Activated naive CD8-positive, alpha-beta T cell treated with anti-CD3 and anti-CD28 coated beads for 36 hours (primary cell): ENCODE measurements around the gene ZFYVE1. TPM values are rescaled to one million over a fixed set of nuclear protein-coding genes. Genes with fewer than 3 reads are reported as not detected.
A peak's percentile ranks its signal among the peaks of the same experiment; 100 is the strongest.
"Not testable (repeated sequence)": the region's sequence is repeated elsewhere in the genome, so short reads cannot be mapped to it uniquely, and the experiment has no call there.

Source experiments
- DNase-seq: peaks from one replicate; pipeline ENCODE4 v3.0.0; 2021
- H3K27ac Mint-ChIP-seq: one replicate; pipeline ENCODE4 v1.8.0; 2022; ENCODE audit warnings: mild to moderate bottlenecking, moderate library complexity, mixed read lengths
- H3K27me3 Mint-ChIP-seq: one replicate; pipeline ENCODE4 v1.8.0; 2022; ENCODE audit warnings: mild to moderate bottlenecking, mixed read lengths
- H3K36me3 Mint-ChIP-seq: one replicate; pipeline ENCODE4 v1.8.0; 2021; ENCODE audit warnings: mild to moderate bottlenecking, mixed read lengths
- H3K4me1 Mint-ChIP-seq: one replicate; pipeline ENCODE4 v1.8.0; 2021; ENCODE audit warnings: mixed read lengths
- H3K4me3 Mint-ChIP-seq: one replicate; pipeline ENCODE4 v1.8.0; 2022; ENCODE audit warnings: mild to moderate bottlenecking, moderate library complexity, mixed read lengths
- H3K9me3 Mint-ChIP-seq: one replicate; pipeline ENCODE4 v1.8.0; 2022; ENCODE audit warnings: mixed read lengths
- total RNA-seq, 2 experiments: library from RNA; stranded (reverse); gene quantifications; one replicate each; pipeline ENCODE4 v1.2.3, GENCODE V29; 2021

The ZFYVE1 gene
- total RNA-seq, 2 experiments from 2014 or later, result 7.6 to 7.9 TPM

GRCh38 chr14:72956741-72957140, 70.2 kb downstream of the ZFYVE1 start:
- not testable (repeated sequence) for H3K4me3 Mint-ChIP-seq, H3K4me1 Mint-ChIP-seq, H3K9me3 Mint-ChIP-seq

GRCh38 chr14:72952171-72952570, 74.7 kb downstream of the ZFYVE1 start:
- Mint-ChIP-seq H3K4me3 (no peak overlapping the region), H3K27me3 (no peaks in the 10 kb centered on the region), H3K9me3 (no peaks in the 10 kb centered on the region), H3K36me3 (peaks cover 22% of the 10 kb centered on the region), H3K27ac (no peak overlapping the region), H3K4me1 (peaks cover 11% of the 10 kb centered on the region)
- no peak for DNase-seq

More at GRCh38 chr14:72956741-72957140, 70.2 kb downstream of the ZFYVE1 start:
- DNase-seq, H3K27me3 Mint-ChIP-seq, H3K27ac Mint-ChIP-seq: not testable (repeated sequence)
- peaks cover 25% of the 10 kb centered on the region for H3K36me3 Mint-ChIP-seq

DNA sequence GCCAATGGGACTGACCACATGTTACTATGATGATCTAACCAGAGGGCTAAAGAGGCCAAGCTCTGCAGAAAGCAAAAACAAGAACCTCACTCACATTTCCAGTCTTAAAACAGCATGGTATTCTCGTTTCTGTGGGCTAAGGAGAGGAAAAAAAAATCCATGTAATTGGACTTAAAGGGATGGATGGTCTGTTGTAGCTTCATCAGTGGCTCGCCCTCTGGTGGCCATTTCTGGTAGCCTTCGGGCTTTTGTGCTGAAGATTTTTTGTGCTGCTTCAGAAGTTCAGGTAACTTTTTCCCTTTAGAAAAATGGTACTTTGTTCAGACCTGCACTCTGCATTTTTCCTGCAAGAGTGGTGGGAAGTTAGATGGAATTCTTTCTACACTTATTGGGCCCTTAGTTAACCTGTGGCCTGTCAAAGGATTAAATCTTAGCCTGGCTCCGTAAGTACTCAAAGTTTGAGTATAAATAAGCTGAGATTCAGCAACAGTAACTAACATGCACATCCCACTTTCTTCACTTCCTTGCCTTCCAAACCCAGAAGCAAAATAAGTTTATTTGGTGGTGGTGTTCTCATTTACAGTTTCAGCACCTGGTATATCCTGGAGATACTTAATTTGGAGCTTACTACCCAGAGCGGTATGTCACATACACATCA, 78.3 kb downstream of the ZFYVE1 start:
- H3K27ac Mint-ChIP-seq, result peak overlapping the region; percentile 32
- peaks cover 18% of the 10 kb centered on the region for H3K36me3 Mint-ChIP-seq

DNA sequence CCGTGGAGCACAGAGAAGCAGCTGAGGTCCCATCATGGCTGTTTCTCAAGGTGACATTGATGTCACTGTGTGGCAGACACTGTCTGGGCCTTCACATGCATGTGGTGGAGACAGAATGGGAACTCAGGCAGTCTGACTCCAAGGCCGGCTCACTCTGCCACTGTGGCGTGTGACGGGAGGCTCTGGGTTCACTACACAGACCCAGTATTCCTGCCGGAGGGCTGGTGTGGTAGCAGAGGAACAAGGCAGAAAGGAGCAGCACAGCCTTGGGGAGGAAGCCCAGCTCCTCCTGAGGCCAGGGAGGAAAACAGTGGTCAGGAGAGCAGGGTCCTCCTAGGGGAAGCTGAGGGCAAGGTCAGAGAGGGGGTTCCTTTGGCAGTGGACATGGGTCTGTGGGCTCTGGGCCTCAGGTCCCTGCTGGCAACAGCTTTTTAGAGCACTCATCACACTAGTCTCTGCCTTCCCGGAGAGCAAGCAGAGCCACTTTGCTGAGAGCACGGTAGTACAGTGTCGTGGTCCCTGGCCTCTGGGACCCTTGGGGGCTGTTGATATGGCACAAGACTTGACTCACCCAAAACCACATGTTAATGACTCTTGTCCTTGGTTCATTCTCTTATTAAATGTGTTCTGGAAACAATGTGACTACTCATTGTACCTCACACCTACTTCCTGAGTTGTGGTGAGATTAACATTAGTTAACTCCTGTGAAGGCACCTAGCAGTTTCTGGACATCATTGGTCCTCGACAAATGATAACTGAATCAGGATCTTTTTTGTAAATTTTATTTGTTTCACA, 79.3 kb downstream of the ZFYVE1 start:
- DNase-seq, result peak; percentile 24
- Mint-ChIP-seq H3K36me3 (peaks cover 22% of the 10 kb centered on the region), H3K4me3 (no peak overlapping the region), H3K4me1 (peaks cover 11% of the 10 kb centered on the region), H3K9me3 (no peaks in the 10 kb centered on the region), H3K27ac (peak overlapping the region; percentile 46), H3K27me3 (no peaks in the 10 kb centered on the region)

More for the DNA sequence above, 78.3 kb downstream of the ZFYVE1 start:
- DNase-seq, result peak; percentile 53
- peaks cover 11% of the 10 kb centered on the region for H3K4me1 Mint-ChIP-seq
- H3K9me3 Mint-ChIP-seq, result no peaks in the 10 kb centered on the region
- H3K4me3 Mint-ChIP-seq, result no peak overlapping the region
- no peaks in the 10 kb centered on the region for H3K27me3 Mint-ChIP-seq

DNA sequence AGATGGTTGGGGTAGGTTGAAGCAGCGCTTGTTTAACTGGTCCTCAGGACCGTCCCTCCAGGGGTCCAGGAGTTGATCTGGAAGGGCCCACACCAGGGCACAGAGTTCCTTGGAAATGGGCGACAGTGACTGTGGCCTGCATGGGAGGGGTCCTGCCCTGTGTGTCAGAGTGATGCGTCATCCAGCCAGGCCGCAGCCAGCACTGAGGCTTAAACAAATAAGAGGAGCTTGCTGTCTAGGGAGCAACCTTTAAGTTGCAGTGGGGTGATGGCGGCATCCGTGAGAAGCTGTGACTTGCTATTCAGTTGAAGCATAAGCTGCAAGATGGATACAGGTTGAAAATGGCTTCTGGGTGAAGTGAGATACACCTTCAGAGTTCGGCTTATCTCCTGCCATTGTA, 80.4 kb downstream of the ZFYVE1 start:
- Mint-ChIP-seq H3K27ac (no peak overlapping the region), H3K36me3 (peaks cover 22% of the 10 kb centered on the region), H3K4me1 (peaks cover 11% of the 10 kb centered on the region), H3K27me3 (no peaks in the 10 kb centered on the region), H3K9me3 (no peaks in the 10 kb centered on the region), H3K4me3 (no peak overlapping the region)
- no peak for DNase-seq

GRCh38 chr14:72945356-72946027, 81.4 kb downstream of the ZFYVE1 start:
- Mint-ChIP-seq H3K9me3 (no peaks in the 10 kb centered on the region), H3K27ac (no peak overlapping the region), H3K4me1 (peaks cover 11% of the 10 kb centered on the region), H3K4me3 (no peak overlapping the region), H3K36me3 (peaks cover 21% of the 10 kb centered on the region), H3K27me3 (no peaks in the 10 kb centered on the region)
- DNase-seq, result no peak

GRCh38 chr14:72943876-72944430, 83.0 kb downstream of the ZFYVE1 start:
- H3K27me3 Mint-ChIP-seq, result no peaks in the 10 kb centered on the region
- peaks cover 11% of the 10 kb centered on the region for H3K4me1 Mint-ChIP-seq
- H3K9me3 Mint-ChIP-seq, result no peaks in the 10 kb centered on the region
- no peak overlapping the region for H3K27ac Mint-ChIP-seq
- peaks cover 30% of the 10 kb centered on the region for H3K36me3 Mint-ChIP-seq
- no peak overlapping the region for H3K4me3 Mint-ChIP-seq
- DNase-seq, result no peak

DNA sequence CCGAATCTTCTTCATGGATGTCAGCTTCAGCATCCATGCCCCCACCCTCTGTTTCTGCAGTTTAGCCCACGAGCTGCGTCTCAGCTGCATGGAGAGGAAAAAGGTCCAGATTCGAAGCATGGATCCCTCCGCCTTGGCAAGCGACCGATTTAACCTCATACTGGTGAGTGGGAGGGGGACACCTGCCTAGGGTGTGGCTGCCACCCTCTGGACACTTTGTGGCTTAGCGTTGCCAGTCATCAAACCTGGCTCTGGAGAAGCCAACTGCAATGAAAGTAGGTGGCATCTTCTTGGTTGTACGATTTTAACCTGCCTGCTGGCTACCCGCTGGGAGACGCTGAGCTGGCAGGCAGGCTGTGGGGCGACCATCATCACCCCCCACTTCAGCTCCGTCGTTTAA, 84.0 kb downstream of the ZFYVE1 start:
- DNase-seq, result no peak
- peaks cover 5% of the 10 kb centered on the region for H3K4me1 Mint-ChIP-seq
- no peak overlapping the region for H3K27ac Mint-ChIP-seq
- H3K36me3 Mint-ChIP-seq, result peaks cover 31% of the 10 kb centered on the region
- no peaks in the 10 kb centered on the region for H3K27me3 Mint-ChIP-seq
- H3K4me3 Mint-ChIP-seq, result no peak overlapping the region
- no peaks in the 10 kb centered on the region for H3K9me3 Mint-ChIP-seq

DNA sequence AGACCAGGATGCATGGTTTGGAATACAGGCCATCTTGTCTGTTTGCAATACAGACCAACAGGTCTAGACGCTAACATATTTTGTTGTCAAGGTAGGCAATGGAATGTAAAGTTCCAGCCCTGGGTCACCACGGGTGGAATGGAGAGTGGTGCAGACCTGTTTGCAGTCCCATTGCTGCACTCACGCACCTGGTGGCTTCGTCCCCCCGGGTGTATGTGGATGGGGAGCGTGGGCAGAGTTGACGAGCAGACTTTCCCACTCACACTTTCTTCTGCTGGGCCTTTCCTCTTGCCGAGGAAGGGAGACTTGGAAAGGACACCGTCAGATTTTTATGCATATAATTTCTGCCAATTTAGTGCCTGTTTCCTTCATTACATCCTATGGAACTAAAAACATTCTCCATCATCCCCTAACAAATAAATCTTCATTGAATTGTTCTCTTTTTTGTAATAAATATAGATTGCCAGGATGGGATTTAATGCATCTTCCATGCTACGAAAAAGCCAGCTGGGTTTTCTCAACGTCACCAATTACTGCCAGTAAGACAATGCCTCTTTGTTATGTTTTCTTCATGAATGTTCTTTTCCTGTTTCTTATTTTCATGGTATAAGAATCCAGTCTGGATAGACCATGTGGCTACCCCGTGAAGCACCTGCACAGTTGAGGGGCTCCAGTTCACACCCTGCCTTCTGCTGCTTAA, 85.5 kb downstream of the ZFYVE1 start:
- no peak for DNase-seq
- H3K27me3 Mint-ChIP-seq, result no peaks in the 10 kb centered on the region
- no peak overlapping the region for H3K4me3 Mint-ChIP-seq
- peaks cover 14% of the 10 kb centered on the region for H3K4me1 Mint-ChIP-seq
- no peaks in the 10 kb centered on the region for H3K9me3 Mint-ChIP-seq
- H3K27ac Mint-ChIP-seq, result no peak overlapping the region
- H3K36me3 Mint-ChIP-seq, result peaks cover 36% of the 10 kb centered on the region

GRCh38 chr14:72939630-72940029, 87.3 kb downstream of the ZFYVE1 start:
- Mint-ChIP-seq H3K36me3 (peaks cover 36% of the 10 kb centered on the region), H3K27me3 (no peaks in the 10 kb centered on the region)

DNA sequence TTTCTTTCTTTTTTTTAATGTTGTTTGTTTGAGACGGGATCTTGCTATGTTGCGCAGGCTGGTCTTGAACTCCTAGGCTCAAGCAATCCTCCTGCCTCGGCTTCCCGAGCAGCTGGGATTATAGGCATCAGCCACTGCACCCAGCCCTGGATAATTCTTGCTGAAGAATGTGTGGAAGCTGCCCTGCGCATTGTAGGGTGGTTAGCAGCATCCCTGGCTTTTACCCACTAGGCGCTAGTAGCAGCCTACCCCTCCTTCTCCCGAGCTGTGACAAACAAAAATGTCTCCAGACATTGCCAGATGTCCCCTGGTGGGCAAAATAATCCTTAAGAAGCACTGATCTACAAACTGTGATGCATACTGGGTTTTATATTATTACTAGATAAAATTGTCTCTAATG, 94.0 kb downstream of the ZFYVE1 start:
- no peak overlapping the region for H3K4me3 Mint-ChIP-seq
- H3K36me3 Mint-ChIP-seq, result peaks cover 20% of the 10 kb centered on the region
- H3K4me1 Mint-ChIP-seq, result peaks cover 29% of the 10 kb centered on the region
- H3K27ac Mint-ChIP-seq, result no peak overlapping the region
- no peak for DNase-seq
- H3K27me3 Mint-ChIP-seq, result no peaks in the 10 kb centered on the region
- no peaks in the 10 kb centered on the region for H3K9me3 Mint-ChIP-seq

More at GRCh38 chr14:72939630-72940029, 87.3 kb downstream of the ZFYVE1 start:
- no peaks in the 10 kb centered on the region for H3K9me3 Mint-ChIP-seq
- H3K4me3 Mint-ChIP-seq, result no peak overlapping the region
- no peak for DNase-seq
- no peak overlapping the region for H3K27ac Mint-ChIP-seq
- peaks cover 14% of the 10 kb centered on the region for H3K4me1 Mint-ChIP-seq

- no peak for DNase-seq
- Mint-ChIP-seq H3K4me1 (peaks cover 23% of the 10 kb centered on the region), H3K27ac (no peak overlapping the region), H3K9me3 (no peaks in the 10 kb centered on the region), H3K36me3 (peaks cover 11% of the 10 kb centered on the region), H3K27me3 (no peaks in the 10 kb centered on the region), H3K4me3 (no peak overlapping the region)
These were observed 97.4 kb downstream of the ZFYVE1 start for GRCh38 chr14:72929316-72930080.

GRCh38 chr14:72928872-72929271, 98.0 kb downstream of the ZFYVE1 start:
- H3K36me3 Mint-ChIP-seq, result peaks cover 11% of the 10 kb centered on the region
- H3K27me3 Mint-ChIP-seq, result no peaks in the 10 kb centered on the region
- no peak overlapping the region for H3K4me3 Mint-ChIP-seq
- no peak overlapping the region for H3K27ac Mint-ChIP-seq
- no peak for DNase-seq
- H3K9me3 Mint-ChIP-seq, result no peaks in the 10 kb centered on the region
- H3K4me1 Mint-ChIP-seq, result peaks cover 22% of the 10 kb centered on the region
